SK-N-MC (cell line): ENCODE results near the gene ITGB1.

Experiments used
- EZH2 ChIP-seq: fragments of 200-600 bp; sonication (generic); IDR thresholded peaks from one replicate; pipeline ENCODE4 v1.6.1; 2017; ENCODE audit warnings: antibody characterized with exemption
- FOXP2 ChIP-seq: optimal IDR thresholded peaks from 2 replicates; pipeline ENCODE3; 2011; ENCODE audit warnings: mild to moderate bottlenecking, moderate library complexity; ENCODE audit not compliant: insufficient read depth; ENCODE audit errors: extremely low read length, control extremely low read depth
- POLR2AphosphoS5 ChIP-seq: IDR thresholded peaks from 2 replicates; pipeline ENCODE4 v1.6.1; 2012; ENCODE audit warnings: mild to moderate bottlenecking, low read depth, low read length, borderline replicate concordance

GRCh38 chr10:32893916-32894664 is 63.9 kb downstream of the ITGB1 start:
- no peak for TF ChIP-seq POLR2AphosphoS5
- TF ChIP-seq EZH2: no peak
- no peak for TF ChIP-seq FOXP2
